GM12872 (cell line): Measurements from ENCODE around the gene MDFI.

Source experiments
- TF ChIP-seq, protein P1 (sequence below): IDR thresholded peaks from 3 replicates; pipeline ENCODE4 v1.5.1; 2011; ENCODE audit warnings: low read depth, mild to moderate bottlenecking, low read length, moderate library complexity; ENCODE audit not compliant: insufficient read depth

The MDFI gene

DNA sequence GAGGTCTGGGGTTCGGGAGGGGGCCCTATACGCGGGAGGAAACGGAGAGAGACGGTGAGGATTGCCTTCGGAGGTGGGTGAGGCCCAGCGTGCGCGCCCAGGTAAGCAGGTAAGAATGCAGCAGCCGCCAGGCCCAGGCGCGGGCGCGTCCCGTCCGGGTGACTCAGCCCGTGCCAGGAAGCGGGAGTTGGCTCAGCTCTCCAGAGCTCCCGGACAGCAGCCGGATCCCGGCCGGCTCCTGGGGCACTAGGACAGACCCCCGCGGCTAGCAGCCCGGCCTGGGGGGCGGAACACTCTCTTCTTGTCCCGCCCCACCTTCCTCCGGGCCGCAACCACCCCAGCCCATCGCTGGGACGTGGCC is 1.5 kb upstream of the MDFI start:
- TF ChIP-seq, protein P1, sequence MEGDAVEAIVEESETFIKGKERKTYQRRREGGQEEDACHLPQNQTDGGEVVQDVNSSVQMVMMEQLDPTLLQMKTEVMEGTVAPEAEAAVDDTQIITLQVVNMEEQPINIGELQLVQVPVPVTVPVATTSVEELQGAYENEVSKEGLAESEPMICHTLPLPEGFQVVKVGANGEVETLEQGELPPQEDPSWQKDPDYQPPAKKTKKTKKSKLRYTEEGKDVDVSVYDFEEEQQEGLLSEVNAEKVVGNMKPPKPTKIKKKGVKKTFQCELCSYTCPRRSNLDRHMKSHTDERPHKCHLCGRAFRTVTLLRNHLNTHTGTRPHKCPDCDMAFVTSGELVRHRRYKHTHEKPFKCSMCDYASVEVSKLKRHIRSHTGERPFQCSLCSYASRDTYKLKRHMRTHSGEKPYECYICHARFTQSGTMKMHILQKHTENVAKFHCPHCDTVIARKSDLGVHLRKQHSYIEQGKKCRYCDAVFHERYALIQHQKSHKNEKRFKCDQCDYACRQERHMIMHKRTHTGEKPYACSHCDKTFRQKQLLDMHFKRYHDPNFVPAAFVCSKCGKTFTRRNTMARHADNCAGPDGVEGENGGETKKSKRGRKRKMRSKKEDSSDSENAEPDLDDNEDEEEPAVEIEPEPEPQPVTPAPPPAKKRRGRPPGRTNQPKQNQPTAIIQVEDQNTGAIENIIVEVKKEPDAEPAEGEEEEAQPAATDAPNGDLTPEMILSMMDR = no peak

DNA sequence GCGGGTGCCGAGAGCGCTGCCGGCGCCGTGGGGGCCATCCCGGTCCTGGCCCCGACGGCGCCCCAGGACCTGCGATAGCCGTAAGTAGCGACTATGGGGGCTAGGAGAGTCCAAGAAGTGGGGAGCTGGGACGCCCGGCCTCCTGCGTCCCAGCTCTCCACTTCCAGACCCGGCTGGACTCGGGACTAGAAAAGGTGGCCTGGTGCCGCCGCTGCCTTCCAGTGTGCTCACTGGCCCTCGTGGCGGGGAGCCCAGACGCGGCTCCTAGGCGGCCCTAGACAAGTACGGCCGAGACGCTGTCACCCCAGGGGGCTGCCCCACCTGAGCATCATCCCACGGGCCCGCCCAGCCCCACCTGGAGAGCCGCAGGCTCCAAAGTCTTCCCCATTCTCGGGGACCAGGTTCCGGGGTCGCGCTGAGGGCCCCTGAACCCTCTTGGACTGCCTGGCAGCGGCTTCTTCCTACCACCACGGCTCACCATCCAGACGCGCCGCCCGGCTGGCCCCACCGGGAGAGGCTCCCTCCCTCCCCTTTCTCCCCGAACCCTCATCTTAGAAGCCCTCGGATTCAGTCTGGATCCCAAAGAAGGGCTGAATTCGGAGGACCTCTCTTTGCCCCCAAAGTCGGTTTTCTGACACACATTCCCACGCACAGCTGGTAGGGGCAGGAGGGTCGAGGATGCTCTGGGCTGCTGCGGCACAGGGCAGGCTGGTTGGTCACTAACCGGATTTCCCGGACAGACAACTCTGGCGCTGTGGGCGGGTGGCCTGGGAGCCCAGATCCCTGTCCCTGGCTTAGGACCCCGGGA is 870 bp upstream of the MDFI start:
- TF ChIP-seq, protein P1 = no peak

DNA sequence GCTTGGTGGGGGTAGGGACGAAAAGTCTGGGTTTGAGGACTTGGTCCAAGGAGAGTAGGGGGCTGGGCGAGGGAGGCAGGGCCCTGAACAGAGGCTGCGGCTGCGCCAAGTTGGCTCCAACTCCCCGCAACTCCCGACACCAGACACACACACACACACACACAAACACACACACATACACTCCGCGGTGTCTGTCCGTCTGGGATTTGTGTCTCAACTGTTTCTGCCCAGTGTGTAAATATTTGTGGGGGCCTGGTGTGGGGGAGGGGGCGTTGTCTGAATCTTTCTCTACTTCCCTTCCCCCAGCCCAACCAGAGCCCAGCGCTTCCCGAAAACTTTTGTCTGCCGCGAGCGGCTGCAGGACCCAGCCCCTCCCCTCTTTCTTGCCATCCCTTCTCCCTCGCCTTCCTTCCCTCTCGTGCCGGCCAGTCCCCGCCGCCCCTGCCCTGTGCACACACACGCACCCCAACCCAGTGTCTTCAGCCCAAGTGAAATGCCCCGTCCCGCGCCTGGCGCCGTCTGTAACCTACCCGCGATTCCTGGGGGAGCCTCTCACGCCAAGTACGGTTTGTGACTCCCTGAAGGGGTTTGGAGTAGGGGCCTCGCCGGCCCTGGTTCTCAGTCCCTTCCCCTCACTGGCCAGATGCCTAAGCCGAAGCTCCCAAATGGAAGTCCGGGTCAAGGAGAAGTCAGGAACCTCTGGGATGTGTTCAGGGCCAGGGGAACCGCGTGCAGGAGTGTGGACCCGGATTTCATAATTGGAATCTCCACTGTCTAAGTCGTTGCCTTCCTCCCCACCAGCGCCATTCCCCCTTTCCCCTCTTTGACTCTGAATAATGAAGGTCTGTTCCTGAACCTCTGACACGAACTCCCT is 904 bp downstream of the MDFI start:
- TF ChIP-seq, protein P1 = no peak

DNA sequence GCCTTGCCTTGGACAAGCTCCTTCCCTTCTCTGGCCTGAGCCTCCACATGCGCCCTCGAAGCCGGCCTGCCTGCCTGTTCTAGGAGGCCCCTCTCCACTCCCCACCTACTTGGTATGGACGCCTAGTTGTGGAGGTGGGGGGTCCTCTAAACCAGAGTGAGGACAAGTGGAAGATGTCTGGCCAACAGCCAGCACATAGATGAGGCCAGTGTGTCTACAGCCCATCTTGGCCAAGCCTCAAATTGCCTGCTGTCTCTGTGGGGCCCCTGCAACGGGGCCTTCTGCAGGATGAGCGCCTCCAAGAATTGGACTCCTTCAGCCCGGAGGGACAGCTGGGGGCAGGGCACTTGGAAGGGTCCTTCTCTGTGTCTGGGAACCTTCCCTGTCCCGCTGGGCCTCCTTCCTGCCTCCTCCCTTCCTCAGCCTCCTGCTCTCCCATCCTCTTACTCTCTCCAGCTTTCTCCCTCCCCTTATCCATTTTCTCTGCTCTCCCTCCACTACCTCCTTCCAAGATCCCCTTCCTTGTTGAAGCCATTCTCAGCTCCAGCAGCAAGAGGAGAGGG is 1.6 kb downstream of the MDFI start:
- TF ChIP-seq, protein P1 = no peak

DNA sequence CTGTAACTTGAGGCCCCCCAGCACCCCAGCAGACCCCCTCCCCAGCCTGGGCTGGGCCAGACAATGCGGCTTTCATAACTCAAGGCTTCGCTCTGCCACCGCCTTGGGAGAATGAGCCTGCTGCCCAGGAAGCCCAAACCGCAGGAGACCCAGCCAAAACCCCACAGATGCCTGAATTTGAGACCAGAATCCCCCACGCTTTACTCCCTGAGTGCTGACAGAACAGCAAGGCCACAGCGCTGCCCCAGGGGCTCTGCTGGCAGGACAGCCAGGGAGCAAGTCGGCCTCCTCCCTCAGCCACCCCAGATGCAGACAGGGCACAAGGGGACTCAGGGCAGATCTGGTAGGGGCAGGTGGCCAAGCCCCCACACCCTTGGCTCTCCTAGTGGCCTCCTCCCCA is 2.2 kb downstream of the MDFI start:
- TF ChIP-seq, protein P1 = no peak

DNA sequence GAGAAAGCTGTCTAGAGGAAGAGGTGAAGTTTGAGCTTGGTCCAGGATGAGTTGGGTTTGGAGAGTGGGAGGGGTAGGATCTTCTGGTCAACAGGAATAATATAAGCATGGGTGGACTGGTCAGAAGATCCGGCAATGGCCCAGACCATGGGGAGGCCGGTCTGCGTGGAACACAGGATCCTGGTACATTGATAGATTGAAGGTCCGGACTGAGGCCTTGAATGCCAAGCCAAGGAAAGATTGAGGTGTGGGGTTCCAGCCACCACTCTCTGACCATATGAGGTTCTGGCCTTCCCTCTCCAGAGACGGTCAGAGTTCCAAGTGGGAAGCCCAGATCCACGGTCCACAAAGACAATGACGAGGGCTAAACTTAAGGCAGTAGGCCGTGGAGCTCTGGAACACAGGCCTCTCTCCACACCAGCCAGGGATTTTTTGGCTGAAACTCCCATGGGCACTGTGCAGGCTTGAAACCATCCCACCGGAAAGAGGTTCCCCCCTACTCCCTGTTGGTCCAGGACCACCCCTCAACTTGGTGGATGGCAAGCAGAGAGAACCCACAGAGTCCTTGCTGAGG is 3.2 kb downstream of the MDFI start:
- TF ChIP-seq, protein P1 = no peak
